GM19328 (cell line): ENCODE results near the gene SETBP1.

Experiments
- ATAC-seq: cut with Tn5 transposase; IDR thresholded peaks from one replicate; pipeline ENCODE4 v1.9.1; 2021; ENCODE audit warnings: mild to moderate bottlenecking, moderate library complexity; ENCODE audit not compliant: unreplicated experiment

SETBP1 gene

DNA sequence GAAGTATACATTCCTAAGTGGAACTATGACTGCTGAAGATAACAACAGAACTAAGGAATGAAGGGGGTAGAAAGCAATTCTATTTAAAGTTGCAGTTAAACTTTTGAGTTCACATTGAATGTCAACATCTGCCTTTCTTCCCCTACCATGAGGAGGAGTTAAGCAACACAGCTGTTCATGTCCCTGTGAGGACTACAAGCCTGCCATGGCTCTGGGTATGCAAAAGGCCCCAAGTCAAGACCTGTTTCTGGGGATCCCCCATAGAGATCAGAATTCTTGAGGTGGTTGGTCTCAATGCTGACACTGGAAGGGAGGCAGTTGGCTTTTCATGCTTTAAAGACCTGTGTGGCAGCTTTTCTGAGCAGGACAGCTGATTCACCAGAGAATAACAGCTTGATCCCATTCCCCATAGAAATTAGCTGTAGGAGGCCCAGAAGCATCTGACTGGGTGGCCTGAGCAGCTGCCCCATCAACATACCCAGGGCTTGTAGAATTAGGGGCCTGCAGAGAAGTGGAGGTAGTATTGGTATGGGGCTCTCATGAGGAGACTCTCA, 131.0 kb downstream of the SETBP1 start:
- ATAC-seq: no peak

DNA sequence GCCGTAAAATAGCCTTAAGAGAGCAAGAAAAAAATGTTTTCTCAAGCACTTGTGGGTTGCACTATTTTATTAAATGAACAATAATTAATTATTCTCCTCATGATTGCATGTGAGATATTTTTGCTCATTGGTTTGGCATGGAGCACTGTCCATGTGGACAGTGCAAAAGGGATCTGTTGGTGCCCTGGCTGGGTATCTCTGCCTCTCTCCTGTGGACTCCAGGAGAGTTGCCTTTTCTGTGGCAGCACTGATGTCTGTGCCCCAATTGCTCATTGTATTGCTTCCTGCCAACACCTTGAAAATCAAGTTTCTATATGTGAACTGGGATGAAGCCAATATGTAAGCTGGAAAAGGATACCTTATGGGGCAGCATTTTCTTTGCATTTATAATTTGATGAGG, 131.7 kb downstream of the SETBP1 start:
- ATAC-seq: no peak

DNA sequence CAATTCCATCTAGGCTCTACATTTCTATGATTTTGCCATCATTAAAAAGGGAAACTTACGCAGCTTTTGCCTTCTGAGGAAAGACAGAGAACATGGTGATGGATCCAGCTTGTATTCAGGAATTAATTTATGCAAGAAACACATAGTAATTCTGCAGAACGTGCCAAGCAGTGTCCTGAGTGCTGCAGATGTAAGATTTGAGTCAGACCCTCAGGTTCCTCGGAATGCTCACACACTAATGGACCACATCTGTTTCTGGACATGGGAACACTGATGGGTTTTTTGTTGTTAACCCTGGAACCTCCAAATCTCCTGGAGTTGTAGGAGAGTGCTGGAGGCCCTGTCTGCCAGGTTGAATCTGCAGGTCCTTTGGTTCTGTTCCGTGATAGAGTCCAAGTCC, 132.9 kb downstream of the SETBP1 start:
- ATAC-seq: no peak

DNA sequence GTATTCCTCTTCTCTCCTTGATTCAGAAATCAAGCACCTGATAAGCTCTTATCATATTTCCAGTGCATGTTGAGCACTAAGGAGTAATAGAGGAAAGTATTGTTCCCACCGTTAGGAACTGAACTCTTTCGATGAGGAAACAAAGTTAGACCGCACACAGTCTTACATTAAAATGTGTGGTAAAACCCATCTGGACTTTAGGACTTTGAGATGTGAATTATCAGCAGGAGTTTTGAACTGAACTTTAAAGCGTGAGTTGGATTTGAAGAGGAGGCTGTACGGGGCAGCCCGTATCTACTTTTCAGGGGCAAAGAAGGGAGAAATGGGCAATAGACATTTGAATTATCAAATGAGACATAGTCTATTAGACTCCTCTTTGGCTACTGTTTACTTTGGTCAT, 134.4 kb downstream of the SETBP1 start:
- ATAC-seq: no peak

DNA sequence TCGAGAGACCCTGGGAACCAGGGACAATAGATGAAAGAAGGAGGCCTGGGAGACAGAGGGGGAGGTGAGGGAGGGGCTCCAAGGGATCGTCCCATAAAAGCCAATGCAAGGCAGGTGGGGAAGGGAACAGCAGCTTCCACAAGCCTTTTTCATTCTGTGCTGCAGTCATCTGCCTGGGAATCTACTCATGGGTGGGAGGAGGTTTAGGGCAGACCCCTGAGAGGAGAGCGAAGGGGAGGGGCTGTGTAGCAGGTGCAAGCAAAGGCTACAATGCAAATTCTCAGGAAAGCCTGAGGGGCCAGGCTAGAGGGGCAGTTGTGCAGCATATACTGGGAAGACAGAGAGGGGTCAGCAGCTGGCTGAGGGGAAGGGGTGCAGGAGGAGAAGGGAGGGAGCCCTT, 135.4 kb downstream of the SETBP1 start:
- ATAC-seq: no peak

DNA sequence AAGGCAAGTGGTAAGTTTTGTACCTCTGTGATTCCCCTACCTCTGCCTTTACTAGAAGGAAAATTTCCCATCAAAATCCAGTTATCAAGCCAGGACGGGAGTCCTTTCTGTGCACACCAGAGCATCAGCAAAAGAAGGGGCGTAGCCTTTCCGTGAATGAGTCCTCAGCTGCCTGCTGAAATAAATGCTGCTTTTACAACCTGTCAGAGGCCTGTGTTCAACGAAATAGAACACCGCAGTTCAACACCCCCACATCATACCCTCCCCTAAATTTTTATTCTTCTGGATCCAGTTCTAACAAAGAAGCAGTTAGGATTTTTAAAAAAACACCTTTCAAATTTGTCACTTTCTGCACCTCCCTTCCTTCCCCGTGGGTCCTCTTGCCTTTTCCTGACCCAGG, 135.8 kb downstream of the SETBP1 start:
- no peak for ATAC-seq

DNA sequence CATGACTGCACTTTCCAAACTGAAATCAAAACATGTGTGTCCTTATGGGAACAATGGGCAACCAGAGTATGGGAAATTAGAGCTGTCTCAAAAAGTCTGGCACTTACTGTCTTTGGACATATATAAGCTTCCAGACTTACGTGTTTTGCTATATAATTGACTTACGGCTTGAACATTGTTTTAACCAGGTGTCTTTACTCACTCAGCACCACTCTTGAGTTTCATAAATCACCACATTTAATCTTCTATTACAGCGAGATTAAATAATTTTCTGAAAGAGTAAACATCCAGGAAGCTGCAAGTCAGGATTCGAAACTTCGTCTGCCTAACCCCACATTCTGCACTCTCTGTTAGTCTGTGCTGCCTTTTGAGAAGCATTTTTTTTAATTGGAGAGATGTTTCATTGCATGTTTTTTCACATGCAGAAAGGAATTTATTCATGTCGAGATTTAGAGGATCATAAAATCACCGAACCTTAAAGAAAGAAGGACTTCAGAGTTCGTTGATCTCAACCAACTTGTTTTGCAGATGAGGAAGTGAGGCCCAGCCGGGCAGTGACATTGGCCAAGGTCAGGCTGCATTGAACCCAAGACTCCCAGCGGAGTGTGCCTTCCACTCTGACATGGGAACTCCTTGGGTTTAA, 137.3 kb downstream of the SETBP1 start:
- ATAC-seq: no peak

DNA sequence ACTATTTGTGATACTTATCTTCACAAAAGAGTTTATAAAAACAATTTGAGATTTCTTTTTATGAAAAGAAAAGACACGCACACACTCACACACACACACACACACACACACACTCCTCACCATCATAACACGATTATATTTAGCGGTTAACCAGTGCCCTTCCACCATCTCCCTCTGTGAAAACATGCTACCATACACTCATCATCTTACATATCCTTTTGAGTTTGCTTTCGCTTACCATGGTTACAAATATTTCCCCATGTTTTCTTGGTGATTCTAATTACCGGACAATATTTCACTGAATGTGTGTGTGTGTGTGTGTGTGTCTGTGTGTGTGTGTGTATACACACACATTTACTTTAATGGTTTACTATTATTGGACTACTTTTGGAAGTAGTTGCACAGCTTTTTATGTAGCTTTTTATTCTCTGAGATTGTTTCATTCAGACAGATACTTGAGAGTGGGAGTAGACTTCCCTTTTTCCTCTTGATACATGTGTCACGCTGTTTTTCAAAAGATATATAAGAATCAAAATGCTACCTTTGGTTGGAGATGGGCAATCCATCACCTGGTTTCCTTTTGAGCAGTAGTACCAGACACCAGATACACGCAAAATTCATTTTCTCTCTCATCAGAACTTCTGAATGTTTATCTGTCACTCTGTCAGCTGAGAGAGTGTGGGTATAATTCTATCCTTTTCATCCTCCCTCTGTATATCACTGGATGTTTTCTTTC, 138.1 kb downstream of the SETBP1 start:
- ATAC-seq: no peak

DNA sequence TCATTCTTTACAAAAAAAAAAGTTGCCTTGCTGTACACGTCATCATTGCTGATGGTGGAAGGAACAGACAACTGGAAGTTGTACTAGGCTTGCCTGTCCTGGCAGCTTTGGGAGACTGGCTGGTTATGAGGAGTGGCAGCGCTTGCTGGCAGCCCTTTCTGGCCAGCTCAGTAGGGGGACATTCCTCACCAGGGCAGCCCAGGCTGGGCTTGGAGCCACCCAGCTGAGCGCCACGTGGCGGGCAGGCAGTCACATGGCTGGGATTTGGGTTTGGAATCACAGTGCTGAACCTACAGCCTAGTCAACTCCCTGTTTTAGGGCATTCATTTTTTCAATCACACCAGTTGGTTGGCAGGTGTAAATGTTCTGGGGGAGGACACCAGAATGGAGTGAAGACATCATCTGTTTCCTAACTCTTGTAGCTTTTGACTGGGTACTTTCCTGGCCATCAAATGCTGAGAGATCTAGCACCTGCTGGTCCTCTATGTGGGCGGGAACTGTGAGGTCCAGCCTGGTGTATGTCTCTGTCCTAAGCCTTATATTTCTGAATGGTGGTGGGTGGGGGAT, 139.3 kb downstream of the SETBP1 start:
- ATAC-seq: no peak

DNA sequence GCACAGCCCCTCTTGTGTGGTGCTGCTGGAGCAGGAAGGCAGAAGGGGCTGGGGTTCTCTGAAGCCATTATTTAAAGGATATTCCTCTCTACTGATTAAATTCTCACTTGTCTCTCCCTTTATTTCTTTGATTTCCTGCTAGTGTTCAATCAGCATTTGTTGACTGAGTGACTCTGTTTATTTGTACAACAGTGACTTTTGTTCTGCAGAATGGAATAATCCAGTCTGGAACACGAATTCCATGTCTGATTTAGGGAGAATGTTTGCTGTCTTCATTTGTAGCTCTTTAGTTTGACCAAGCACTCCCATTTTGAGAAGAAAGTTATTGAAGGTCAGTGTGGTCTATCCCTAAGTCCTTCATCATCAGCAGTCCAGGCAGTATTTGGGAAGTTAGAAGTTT, 141.2 kb downstream of the SETBP1 start:
- no peak for ATAC-seq

DNA sequence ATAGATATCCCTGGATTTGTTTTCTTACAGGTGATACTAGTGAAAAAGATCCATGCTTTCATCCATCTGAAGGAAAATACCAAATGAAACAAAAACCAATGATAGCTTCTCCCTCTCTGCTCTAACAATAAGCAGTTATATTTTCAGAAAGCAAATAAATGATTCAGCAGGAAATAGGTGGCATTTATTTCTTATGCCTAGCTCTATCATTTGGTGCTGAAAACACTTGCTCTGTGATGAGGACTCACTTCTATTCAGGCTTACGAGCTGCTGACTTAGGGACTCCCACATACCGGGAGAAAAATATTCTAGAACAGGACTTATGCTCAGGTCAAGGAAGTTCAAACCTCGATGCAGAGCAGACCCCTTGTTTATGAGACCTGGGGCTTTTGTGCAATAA, 142.6 kb downstream of the SETBP1 start:
- no peak for ATAC-seq

DNA sequence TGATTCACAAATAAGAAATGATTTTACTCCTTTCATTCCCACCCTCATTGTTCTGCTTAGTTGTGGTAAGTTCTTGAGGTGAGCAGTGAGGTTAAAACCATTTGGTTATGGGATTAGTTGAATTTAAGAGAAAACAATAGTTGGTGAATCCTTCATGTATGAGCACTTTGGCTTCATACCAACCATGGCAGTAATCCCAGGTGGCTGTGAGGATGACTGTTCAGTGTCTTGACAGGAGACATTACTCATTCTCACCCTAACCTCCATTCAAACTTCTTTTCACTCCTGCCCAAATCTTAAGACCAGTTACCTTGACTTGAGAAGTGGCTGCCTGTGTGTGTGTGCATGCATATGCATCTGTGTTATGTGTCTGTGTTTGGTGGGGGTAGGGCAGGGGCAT, 143.1 kb downstream of the SETBP1 start:
- ATAC-seq: no peak

DNA sequence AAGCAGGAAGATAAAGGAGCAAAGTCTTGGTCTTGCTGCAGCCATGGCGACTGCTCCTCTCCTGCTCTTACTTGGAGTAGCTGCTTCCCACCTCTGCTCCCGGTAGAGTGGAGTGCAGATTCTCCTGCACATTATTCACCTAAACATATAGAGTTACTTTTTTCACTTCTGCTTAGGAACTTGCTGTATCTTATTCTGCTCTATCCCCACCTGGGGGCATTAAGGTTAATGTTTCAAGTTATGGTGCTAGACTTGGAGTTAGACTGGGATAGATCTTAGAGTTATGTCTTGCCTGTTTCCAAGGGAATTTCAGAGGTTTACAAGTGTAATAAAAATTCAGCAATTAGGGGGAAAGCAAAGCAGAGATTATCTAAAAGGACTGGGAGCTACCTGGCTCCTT, 144.2 kb downstream of the SETBP1 start:
- ATAC-seq: no peak

DNA sequence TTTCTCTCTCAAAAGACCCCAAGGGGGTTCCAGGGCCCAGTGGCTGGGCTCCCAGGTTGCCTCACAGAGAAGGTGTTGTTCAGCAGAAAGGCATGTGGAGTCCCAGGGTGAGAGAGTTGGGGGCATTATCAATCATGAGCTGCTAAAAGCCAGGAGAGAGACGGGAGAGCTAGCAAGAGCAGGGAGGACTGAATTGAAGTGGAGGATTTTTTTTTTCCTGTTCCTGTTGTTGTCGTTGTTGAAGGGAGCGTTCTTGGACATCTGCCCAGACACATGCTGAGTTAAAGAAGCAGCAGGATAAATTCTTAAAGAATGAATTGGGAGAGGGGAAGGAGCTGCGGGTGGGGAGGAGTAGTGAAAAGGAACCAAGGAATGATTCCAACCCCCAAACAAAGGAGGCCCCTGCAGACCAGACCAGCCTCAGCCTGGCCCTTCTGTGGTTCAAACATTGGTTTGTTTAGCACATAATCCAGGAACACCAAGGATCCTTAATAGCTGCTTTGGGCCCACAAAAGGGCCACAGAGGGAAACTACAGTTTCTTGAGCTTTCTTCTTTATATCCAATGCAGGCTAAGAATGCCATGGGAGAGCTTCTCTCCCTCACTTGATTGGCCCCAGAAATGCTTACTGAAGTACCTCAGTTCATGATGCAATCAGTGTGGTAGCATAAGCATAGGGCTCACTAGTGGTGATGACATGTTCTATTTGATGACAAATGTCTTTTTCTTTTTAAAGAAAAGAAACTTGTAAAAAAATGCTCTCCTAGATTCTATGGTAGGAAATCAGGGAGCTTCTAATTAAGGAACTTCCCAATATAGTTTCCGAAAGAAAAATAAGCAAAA, 146.0 kb downstream of the SETBP1 start:
- ATAC-seq: no peak

DNA sequence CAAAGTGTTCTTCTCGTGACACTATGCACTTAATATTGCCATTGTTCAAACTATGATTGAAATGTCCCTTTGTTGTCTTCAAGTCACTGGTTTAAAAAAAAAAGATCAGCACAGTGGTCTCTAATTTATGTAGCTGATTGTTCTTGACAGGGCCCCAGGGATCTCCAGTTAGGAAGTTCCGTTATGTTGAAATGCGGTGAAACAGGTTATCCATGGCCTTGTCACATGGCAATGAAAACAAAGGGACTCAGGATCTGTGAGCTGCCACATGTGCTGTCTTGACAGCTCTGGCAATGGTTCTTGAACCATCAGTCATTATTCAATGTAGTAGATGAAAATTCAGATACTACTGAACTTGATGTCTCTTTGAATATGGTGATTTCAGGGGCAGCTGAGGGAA, 147.4 kb downstream of the SETBP1 start:
- no peak for ATAC-seq

DNA sequence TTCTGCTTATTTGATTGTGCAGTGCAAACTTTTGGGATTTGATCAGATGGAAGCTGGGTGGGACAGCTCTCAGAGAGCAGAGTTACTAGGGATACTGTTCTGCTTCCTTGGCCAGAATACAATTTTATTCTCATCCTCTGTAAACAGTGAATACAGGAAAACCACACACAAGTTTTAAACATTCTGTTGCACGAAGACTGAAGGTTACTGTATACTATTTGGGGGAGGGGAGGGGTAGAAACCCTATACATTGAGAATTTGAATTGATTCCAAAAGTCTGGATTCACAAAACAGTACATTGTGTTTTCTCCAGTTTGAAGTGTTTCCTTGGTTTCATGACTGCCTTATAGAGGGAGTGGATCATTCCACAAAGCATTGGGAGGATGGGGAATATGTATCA, 149.9 kb downstream of the SETBP1 start:
- ATAC-seq: no peak

DNA sequence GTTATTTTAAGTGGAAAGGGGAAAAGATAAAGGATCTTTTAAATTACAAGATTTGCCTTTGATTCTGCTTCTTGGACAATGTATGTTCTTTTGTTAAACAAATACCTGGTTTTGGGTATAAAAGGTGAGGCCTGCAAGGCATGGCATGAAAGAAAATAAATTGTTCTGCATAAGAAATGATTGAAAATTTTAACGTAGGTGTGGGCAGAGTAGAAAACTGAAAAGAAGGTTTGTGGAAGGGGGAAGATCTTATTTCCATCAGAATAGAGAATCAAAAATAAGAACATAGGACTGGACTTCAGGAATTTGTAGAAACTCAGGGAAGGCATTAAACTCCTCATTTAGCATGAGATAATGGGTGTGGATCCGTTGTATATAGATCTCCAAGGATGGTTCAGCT, 153.1 kb downstream of the SETBP1 start:
- no peak for ATAC-seq

DNA sequence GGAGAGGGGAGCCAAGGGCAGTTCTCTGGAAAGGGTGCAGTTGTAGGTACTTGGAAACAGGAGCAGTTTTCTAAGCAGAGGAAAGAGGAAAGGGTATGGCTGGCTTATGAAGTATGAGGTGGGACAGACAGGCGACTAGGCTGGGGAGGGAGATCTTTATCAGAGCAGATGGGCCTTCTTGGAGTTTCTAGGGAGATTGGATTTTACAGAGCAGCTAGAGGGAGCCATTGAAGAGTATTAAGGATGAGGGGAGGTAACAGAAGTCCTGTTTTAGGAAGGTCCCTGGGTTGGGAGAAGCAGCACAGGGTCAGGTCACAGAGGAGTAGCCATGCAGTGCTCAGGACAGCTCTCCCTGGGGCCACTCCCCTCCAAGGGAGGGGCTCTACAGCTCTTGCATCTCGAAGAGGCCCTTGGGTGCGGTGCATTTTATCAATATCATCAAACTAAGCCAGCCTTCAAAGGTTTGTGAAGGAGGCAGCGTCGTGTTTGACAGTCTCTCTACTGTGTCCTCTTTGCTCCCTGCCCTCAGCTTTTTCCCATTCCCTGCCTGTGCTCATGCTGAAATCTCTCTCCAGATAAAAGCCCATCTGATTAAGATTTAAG, 154.3 kb downstream of the SETBP1 start:
- no peak for ATAC-seq

DNA sequence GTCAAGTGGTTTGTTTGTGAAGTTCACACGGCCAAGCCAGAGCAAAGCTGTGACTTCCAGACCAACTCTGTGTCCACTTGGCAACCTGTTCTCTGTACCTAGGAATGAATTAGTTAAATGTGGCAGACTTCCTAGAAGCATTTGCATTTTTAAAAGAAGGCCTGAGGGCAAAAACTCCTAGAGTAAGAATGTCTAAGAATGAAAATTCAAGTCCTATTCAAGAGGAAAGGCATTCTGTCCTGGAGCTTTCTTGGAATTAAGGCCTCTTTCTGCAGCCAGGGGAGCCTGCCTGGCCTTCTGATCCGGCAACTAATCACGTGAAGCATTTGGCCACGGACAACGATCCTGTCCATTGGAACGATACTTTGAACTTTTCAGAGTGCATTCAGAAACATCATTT, 155.0 kb downstream of the SETBP1 start:
- no peak for ATAC-seq

DNA sequence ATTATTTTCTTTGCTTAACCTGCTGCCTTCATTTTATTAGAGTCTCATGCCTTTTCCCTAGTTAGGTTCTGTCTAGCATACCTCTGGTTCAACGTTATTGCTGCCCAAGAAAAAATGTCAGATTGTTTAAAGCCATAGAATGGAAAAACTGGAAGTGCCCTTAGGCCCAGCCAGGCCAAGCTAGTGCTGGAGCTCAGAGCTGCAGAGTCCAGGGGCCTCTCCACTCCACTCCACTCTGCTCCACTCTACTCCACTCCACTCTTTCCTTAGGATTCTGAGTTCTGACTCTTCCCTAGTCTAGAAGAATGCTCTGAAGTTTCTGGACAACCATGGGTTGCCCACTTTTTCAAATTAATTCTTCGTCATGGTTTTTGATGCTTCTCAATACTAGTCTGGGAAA, 155.6 kb downstream of the SETBP1 start:
- no peak for ATAC-seq
